Stimulated activated naive CD8-positive, alpha-beta T cell treated with anti-CD3 and anti-CD28 coated beads, Interleukin-15, Interleukin-2, amounts not matched to agents 100 ng/mL and 50 ng/mL, for 24 hours (primary cell): ENCODE data around the gene ABCA7.

Experiments
- H3K27ac Mint-ChIP-seq: one replicate; pipeline ENCODE4 v1.8.0; 2021; ENCODE audit warnings: mild to moderate bottlenecking, mixed read lengths
- H3K27me3 Mint-ChIP-seq: one replicate; pipeline ENCODE4 v1.8.0; 2021; ENCODE audit warnings: mixed read lengths
- H3K36me3 Mint-ChIP-seq: one replicate; pipeline ENCODE4 v1.8.0; 2021; ENCODE audit warnings: low read depth, mixed read lengths
- H3K4me1 Mint-ChIP-seq: one replicate; pipeline ENCODE4 v1.8.0; 2021; ENCODE audit warnings: low read depth, mixed read lengths
- H3K4me3 Mint-ChIP-seq: one replicate; pipeline ENCODE4 v1.8.0; 2021; ENCODE audit warnings: mild to moderate bottlenecking, mixed read lengths
- H3K9me3 Mint-ChIP-seq: one replicate; pipeline ENCODE4 v1.8.0; 2021; ENCODE audit warnings: mixed read lengths

Gene ABCA7

DNA sequence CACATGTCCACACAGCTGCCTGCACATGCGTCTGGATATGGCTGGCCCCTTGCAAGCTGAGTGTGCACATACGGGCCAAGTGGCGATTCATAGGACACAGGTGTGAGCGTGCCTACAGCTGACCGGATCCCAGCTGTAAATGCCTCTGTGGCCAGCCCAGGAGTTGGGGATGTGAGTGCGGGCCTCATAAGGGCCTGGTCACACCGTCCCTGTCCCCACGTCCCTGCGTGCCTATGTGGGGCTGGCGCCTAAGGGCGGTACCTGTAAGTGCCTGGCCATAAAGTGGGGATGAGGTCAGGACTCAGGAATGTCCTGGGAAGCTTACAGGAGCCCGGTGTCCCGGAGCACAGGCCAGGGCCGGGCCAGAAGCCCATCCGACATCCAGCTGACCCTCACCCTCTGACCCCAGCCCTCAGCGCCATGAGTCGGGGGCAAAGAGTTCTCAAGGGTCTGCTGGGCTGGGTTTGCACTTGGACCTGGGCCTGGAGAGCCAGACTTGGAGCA, 25.8 kb downstream of the ABCA7 start:
- Mint-ChIP-seq H3K36me3 (peaks cover 11% of the 10 kb centered on the region), H3K27ac (no peak overlapping the region)

DNA sequence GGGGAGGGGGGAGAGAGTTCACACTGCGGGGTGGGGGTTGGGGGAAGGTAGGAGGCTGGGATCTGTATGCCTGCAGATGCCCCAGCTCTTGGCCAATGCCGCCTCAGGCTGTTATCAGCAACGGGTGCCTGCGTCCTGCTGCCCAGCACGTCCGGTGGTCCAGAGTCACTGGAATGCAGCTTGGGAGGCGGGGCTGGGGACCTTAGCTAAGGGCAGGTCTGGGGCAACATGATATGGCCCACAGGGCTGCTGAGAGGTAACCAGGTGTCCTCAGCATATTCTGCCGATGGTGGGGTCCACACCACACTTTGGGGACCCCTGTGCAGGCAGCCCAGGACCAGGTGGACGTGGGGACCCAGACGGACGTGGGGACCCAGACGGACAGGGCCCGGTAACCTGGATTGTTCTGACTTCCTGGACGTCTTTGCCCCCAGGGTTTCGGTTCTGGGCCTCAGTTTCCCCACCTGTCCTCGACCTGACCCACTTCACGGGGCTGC, 26.4 kb downstream of the ABCA7 start:
- H3K4me1 Mint-ChIP-seq = peaks cover 36% of the 10 kb centered on the region
- peak overlapping the region; percentile 57 for H3K4me3 Mint-ChIP-seq
- no peak overlapping the region for H3K27ac Mint-ChIP-seq
- peaks cover 11% of the 10 kb centered on the region for H3K36me3 Mint-ChIP-seq
- H3K27me3 Mint-ChIP-seq = no peaks in the 10 kb centered on the region
- H3K9me3 Mint-ChIP-seq = no peaks in the 10 kb centered on the region

More for the DNA sequence above, 25.8 kb downstream of the ABCA7 start:
- H3K27me3 Mint-ChIP-seq = no peaks in the 10 kb centered on the region
- H3K4me1 Mint-ChIP-seq = peaks cover 36% of the 10 kb centered on the region
- no peaks in the 10 kb centered on the region for H3K9me3 Mint-ChIP-seq
- H3K4me3 Mint-ChIP-seq = peak overlapping the region; percentile 27

DNA sequence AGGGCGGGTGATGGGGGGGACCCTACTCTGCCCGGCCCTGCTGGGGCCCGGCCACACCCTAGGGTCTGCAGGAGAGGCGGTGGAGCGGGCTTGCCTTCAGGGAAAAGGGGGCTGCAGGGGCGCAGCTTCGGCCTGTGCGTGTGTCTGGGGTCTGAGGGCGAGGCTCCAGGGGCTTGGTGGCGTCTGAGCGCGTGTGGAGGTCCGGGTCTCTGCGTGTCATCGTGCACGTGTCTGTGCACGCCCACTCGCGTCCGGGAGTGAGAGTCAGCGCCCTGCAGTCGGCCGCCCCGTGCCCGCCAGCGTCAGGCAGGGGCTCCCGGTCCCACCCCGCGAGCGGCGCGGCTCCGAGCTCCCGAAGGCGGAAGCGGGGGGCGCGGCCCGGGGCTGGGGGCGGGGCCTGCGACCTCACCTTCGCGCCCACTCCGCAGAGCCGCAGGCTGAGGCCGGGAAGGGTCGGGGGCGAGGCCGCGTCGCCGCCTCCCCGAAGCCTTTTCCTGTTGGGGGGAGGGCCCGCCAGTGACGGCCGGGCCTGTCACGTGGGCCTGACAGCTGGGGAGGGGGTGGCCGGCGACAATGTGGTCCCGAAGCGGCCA, 26.9 kb downstream of the ABCA7 start, which contains the start of gene ARHGAP45:
Gene ARHGAP45, plus strand, starts transcription at position 420 of the 593 bp plus-strand sequence. CDS start 239 bp downstream, outside the sequence.
- Mint-ChIP-seq H3K36me3 (peaks cover 14% of the 10 kb centered on the region), H3K27ac (peak within 1 kb of the TSS; percentile 76), H3K9me3 (no peaks in the 10 kb centered on the region), H3K4me1 (peaks cover 40% of the 10 kb centered on the region), H3K4me3 (peak within 1 kb of the TSS; percentile 93), H3K27me3 (no peaks in the 10 kb centered on the region)

DNA sequence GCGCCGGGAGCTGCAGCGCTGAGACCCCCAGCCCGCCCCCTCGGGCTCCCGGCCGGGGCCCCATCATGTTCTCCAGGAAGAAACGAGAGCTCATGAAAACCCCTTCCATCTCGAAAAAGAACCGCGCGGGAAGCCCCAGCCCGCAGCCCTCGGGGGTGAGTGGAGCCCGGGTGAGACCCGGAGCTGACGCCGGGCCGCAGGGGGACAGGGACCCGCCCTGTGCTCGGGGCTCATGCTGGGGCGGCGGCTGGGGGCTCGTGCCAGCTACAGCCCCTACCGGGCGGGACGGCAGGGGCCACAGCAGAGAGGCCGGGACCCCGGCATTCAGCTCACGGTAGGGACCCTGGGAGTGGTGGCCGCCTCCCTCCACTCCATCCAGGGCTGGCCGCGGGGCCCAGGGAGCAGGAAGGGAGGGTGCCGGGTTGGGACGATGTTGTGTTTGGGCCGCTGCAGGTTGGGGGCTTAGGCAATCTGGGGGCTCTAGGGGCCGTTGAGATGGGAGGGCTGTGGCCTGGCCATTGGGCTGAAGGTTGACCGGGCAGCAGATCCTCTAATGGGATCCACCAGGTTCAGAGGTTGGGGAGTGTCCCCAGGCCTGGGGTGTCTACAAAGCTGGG, 27.5 kb downstream of the ABCA7 start:
- Mint-ChIP-seq H3K27ac (peak overlapping the region; percentile 76), H3K27me3 (no peaks in the 10 kb centered on the region), H3K4me3 (peak overlapping the region; percentile 93), H3K36me3 (peaks cover 18% of the 10 kb centered on the region), H3K9me3 (no peaks in the 10 kb centered on the region), H3K4me1 (peaks cover 46% of the 10 kb centered on the region)

DNA sequence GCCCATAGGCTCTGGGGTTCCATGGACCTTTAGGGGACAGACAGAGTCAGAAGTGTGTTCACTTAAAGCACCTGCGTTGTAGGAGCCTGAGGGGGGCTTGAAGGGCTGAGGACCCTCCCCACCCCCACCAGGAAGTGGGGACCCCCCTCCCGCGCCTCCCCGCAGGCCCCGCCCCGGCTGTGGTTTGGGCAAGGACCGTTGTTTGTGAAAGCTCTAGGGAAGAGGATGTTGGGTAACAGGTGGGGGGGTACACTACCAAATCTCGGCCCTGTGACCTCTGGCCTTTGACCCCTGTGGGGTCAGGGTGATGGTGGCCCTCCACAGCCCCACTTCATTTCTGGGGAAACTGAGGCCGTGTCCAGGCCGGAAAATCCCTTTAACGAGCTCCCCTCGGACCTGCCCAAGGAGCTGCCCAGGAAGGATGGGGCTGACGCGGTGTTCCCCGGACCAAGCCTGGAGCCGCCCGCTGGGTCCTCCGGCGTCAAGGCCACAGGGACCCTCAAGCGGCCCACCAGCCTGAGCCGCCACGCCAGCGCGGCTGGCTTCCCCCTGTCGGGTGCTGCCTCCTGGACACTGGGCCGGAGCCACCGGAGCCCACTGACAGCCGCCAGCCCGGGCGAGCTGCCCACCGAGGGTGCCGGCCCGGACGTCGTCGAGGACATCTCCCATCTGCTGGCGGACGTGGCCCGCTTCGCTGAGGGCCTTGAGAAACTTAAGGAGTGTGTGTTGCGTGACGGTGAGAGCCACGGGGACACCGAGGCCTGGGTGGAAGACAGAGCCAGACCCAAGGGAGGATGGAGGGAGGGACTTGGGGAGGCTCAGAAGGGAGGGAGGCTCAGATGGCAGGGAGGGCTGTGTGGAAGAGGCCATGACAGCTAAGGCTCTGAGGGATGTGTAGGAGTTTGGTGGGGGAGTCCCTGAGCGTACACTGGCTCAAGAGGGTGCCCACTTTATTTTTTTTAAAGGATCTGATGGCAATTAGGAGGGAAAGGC, 28.4 kb downstream of the ABCA7 start:
- Mint-ChIP-seq H3K9me3 (no peaks in the 10 kb centered on the region), H3K4me1 (peaks cover 54% of the 10 kb centered on the region), H3K4me3 (peak overlapping the region; percentile 93), H3K27me3 (no peaks in the 10 kb centered on the region), H3K36me3 (peaks cover 25% of the 10 kb centered on the region), H3K27ac (peak overlapping the region; percentile 97)

DNA sequence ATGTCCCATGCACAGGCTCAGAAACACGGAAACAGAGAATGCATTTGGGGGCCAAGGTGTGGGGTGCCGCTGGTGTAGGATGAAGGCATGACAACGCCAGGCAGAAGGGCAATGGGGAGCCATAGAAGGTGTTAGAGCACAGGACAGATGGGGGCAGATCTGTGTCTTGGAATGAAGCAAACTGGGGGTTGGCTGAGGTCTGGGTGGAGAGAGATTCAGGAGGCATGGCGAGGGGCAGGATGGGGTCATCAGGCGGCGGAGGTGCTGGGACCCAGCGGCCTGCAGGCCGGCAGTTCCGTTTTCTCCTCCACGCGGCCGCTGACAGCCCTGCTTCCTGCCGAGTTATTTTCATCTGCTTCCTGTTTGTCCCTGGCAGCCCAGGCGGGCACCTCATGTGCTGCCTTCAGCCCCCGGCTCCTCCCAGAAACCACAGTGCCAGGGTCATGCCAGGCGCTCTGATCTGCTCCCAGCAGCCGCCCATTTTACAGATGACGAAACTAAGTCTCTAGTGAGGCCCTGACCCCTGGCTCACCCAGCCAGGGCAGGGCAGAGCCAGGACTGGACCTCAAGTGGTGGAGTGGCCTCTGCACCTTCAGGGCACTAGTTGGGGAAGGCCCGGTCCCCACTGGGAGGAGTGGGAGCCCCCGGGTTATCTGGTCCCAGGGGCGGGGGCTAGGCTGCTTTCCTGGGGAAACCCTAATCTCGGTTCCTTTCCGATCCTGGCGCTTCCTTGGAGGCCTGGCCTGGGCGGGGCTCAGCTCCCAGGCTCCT, 29.3 kb downstream of the ABCA7 start:
- Mint-ChIP-seq H3K4me1 (peaks cover 62% of the 10 kb centered on the region), H3K4me3 (peak overlapping the region; percentile 93), H3K36me3 (peaks cover 26% of the 10 kb centered on the region), H3K27me3 (no peaks in the 10 kb centered on the region), H3K27ac (peak overlapping the region; percentile 97), H3K9me3 (no peaks in the 10 kb centered on the region)

DNA sequence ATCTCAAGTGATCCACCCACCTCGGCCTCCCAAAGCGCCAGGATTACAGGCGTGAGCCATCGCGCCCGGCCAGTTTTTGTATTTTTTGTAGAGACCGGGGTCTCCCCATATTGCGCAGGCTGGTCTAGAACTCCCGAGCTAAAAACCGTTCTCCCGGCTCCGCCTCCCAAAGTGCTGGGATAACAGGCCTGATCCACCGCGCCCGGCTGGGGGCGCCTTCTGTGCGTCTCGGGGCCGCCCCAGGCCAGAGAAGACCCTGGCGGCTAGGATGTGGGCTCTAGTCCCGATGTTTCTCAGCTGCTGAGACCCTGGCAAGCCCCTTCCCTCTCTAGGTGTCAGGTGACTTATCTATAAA, 30.6 kb downstream of the ABCA7 start:
- Mint-ChIP-seq H3K9me3 (no peaks in the 10 kb centered on the region), H3K27me3 (no peaks in the 10 kb centered on the region), H3K36me3 (peaks cover 30% of the 10 kb centered on the region), H3K27ac (no peak overlapping the region), H3K4me3 (no peak overlapping the region), H3K4me1 (peaks cover 56% of the 10 kb centered on the region)

DNA sequence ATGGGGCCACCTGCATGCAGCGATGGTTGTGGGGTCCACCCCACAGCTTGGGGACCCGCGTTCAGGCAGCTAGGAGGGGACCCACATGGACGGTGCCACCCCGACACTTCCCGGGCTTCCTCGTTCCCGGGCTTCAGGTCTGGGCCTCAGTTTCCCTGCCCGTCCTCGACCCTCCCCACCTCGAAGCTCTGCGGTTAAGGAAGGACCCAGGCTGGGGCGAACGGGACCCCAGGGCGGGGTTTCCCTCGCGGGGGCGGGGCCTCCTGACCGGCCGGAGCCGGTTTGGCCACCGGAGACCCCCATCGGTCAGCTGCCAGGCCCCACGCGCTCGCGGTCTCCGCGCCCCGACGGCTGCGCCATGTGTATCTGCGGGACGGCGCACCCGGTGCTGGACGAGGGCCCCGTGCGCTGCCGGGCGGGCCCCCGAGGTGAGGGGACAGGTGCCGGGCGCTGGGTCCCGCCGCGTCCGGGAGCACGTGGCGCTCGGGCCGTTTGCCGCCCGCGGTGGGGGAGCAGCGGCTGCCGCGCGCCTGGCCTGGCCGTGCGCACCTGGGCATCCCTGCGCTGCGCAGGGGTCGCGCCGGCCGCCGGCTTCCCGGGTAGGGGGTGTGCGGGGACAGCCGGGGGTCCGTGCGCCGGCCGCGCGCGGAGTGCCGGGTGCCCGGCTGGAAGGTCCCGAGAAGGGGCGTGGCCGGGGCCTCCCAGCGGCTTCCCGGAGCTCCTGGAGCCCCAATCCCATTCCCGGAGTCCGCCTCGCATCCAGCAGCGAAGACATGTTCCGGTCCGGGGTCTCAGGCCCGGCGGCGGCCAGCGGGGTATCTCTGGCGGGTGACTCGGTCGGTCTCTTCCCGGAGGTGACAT, 31.3 kb downstream of the ABCA7 start:
- H3K4me1 Mint-ChIP-seq = peaks cover 62% of the 10 kb centered on the region

DNA sequence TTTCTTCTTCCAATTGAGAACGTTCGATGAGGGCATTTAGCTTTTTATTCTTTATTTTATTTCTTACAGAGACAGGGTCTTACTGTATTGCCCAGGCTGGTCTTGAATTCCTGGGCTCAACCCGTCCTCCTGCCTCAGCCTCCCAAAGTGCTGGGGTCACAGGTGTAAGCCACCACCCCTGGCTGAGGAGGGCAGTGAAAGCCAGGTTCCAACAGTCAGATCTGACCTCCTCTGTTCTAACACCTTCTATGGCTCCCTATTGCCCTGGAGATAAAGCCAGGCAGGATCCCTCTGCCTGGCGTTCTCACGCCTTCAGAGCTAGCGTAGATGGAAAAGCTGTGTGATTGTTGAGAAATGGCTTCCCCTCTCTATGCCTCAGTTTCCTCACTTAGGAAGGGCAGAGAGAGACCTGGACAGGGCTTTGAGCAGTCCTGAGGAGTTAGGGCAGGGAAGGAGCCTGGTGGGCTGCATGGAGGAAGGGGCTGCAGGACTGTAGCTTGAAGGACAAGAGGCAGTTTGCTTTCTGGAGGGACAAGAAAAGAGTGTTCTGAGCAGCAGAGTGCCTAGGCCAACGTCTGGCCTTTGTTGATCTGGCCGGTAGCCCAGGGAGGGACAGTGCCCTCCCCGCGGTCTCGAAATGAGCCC, 32.6 kb downstream of the ABCA7 start:
- H3K4me1 Mint-ChIP-seq = peaks cover 71% of the 10 kb centered on the region
- H3K27me3 Mint-ChIP-seq = no peaks in the 10 kb centered on the region
- no peak overlapping the region for H3K4me3 Mint-ChIP-seq
- H3K36me3 Mint-ChIP-seq = peaks cover 43% of the 10 kb centered on the region
- no peaks in the 10 kb centered on the region for H3K9me3 Mint-ChIP-seq
- H3K27ac Mint-ChIP-seq = no peak overlapping the region

More for the DNA sequence above, 31.3 kb downstream of the ABCA7 start:
- peaks cover 37% of the 10 kb centered on the region for H3K36me3 Mint-ChIP-seq
- H3K9me3 Mint-ChIP-seq = no peaks in the 10 kb centered on the region
- H3K27me3 Mint-ChIP-seq = no peaks in the 10 kb centered on the region
- peak overlapping the region; percentile 86 for H3K27ac Mint-ChIP-seq
- peak overlapping the region; percentile 74 for H3K4me3 Mint-ChIP-seq

DNA sequence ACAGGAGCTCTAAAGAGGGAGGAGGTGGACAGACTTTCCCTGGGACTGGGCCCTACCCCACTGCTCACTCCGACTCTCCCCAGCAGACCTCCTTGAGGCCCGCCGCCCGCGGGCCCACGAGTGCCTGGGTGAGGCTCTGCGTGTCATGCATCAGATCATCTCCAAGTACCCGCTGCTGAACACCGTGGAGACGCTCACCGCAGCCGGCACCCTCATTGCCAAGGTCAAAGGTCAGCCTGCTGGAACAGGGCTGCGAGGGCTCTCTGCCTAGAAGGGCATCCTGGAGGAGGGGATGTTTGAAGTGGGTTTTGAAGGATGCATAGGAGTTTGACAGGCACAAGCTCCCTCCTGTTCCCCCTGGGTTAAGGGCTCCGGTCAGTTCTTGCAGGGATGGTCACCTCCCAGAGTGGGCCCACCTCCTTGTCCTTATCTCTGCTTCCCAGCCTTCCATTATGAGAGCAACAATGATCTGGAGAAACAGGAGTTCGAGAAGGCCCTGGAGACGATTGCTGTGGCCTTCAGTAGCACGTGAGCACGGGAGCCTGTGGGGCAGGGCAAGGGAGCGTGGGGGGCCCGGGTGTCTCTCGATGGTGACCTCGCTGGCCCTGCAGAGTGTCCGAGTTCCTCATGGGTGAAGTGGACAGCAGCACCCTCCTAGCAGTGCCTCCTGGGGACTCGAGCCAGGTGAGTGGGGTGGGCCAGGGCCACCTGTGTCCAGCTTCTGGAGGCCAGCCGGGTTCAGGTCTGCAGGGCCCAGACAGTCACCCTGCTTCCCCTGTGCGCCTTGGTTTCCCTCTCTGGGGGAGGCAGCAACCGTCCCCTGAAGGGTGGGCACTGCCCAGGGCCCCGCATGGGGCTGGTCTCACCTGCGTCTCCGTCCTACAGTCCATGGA, 33.4 kb downstream of the ABCA7 start:
- Mint-ChIP-seq H3K36me3 (peaks cover 48% of the 10 kb centered on the region), H3K9me3 (no peaks in the 10 kb centered on the region), H3K27ac (no peak overlapping the region), H3K4me3 (no peak overlapping the region), H3K4me1 (peaks cover 79% of the 10 kb centered on the region), H3K27me3 (no peaks in the 10 kb centered on the region)

DNA sequence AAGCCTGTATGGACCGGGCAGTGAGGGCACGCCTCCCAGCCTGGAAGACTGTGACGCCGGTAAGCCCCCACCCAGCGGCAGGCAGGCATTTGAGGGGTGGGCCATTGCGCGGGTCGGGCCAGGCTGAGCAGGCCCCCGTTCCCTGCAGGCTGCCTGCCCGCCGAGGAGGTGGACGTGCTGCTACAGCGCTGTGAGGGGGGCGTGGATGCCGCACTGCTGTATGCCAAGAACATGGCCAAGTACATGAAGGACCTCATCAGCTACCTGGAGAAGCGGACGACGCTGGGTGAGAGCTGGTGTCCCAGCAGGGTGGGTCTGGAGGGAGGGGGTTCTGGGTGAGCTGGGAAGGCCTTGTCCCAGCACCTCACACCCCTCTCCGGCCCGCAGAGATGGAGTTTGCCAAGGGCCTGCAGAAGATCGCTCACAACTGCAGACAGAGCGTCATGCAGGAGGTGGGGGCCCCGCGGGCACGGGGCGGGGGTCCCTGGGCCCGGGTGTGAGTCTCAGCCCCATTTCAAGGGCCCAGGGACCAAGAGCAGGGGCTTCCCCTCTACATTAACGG, 34.1 kb downstream of the ABCA7 start:
- peak overlapping the region; percentile 47 for H3K4me3 Mint-ChIP-seq
- peaks cover 42% of the 10 kb centered on the region for H3K36me3 Mint-ChIP-seq
- peak overlapping the region; percentile 26 for H3K27ac Mint-ChIP-seq
- no peaks in the 10 kb centered on the region for H3K9me3 Mint-ChIP-seq
- peaks cover 75% of the 10 kb centered on the region for H3K4me1 Mint-ChIP-seq
- H3K27me3 Mint-ChIP-seq = no peaks in the 10 kb centered on the region
